Kidney capillary endothelial cell (primary cell): ENCODE measurements around the gene FAM72D.
"Not testable (repeated sequence)": the region's sequence is repeated elsewhere in the genome, so short reads cannot be mapped to it uniquely, and the experiment has no call there.

Experiments used
- DNase-seq: peaks from one replicate; pipeline ENCODE4 v3.0.0-alpha.2; 2018; ENCODE audit warnings: low spot score

Gene FAM72D

DNA sequence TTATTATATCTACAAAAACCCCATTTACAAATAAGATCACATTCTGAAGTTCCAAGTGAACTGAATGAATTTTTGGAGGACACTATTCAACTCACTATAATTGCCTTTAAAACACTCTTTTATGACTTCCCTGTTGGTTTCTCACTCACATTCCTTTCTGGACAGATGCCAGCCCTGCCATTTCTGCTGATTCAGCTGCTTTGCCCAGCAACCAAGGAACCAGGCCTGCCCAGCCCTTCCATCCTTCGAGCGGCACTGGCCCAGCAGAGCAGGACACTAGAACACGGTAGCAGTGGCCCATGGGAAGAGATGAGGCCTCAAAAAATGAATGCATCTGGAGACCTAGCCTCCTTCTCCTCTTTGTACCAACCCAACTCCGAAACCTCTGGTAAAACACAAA is 50.5 kb downstream of the FAM72D start:
- DNase-seq: not testable (repeated sequence)

GRCh38 chr1:145147172-145147571 is 51.4 kb downstream of the FAM72D start:
- not testable (repeated sequence) for DNase-seq

DNA sequence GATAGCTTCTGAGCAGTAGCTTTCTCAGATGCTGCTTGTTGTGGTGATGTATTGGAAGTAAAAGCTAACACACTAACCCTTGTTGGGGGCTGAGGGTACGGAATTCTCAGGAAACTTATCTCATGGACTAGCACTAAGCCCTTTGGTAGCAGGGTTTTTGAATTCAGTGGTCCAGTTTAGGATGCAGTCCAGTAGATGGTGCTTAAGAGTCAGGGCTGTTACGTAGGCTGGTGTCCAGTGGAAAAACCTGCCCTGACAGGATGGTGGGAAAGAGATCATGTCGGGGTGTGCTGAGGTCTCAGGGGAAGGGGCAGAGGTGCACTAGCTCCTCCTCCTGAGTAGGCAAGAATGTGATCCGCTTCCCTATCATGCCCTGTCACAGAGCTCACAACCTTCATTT is 59.6 kb downstream of the FAM72D start:
- not testable (repeated sequence) for DNase-seq

DNA sequence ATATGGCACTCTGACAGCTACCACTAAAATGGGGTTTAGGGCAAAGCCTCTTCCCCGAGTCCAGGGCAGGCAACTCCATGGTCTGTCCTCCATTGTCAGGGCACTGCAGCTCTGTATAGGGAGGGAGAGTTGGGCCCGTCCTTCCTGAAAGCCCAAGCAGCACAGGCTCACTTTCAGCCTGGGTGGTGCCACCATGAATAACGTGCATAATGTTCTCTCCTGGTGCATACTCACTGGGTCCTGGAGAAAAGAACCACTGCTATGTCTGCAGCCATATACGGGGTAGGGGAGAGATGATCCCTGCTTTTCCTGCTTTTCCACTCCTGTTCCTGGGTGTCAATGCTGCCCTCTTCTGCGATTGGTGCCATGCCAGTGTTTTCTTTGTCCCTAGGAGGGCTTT is 60.1 kb downstream of the FAM72D start:
- DNase-seq: not testable (repeated sequence)

DNA sequence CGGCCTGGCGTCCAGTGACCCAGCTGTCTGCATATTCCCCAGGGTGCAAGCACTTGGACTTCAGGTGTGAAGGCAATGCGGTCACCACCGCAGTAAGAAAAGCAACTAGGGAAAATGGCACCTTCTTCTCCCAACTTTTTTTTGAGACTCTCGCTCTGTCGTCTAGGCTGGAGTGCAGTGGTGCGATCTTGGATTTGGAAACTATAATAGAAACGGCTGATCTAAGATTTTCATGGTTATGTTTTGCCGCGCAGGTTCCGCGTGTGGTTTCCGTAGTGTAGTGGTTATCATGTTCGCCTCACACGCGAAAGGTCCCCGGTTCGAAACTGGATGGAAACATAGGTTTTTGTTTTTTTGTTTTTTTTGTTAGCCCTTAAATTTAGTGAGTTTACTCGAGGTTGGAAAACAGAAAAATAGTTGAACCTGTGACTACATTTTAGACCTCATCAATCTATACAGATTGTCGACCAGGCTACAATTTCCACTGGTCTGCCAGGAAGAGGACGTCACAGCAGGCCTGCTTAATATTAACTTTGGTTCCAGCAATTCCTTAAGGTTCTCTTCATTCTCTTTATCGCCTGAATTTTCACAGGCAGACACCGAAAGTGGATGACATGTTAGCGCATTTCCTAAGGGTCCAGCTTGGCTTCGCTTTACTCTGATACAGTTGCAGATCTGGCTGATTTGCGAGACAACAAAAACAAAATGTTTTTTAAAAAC is 61.3 kb downstream of the FAM72D start:
- peak; percentile 50 for DNase-seq

- DNase-seq: not testable (repeated sequence)
Observed at GRCh38 chr1:145157715-145158114, 61.9 kb downstream of the FAM72D start.

GRCh38 chr1:145161046-145161752 is 65.4 kb downstream of the FAM72D start:
- DNase-seq: not testable (repeated sequence)
